ENCODE data around the gene PEX1. TPM values are rescaled to one million over a fixed set of nuclear protein-coding genes. Genes with fewer than 3 reads are reported as not detected.
A peak's percentile ranks its signal among the peaks of the same experiment; 100 is the strongest.

PEX1 gene
- total RNA-seq, 1 donor from 2014 or later, result 7.1 TPM

- Histone ChIP-seq H3K27ac (ENCODE audit: low read depth, low read length) (no peak overlapping the region), H4K20me1 (ENCODE audit: insufficient read depth, low read length) (no peaks in the 10 kb centered on the region), H3K36me3 (ENCODE audit: insufficient read depth, low read length) (peaks cover 15% of the 10 kb centered on the region), H2AFZ (ENCODE audit: low read depth, low read length) (no peak overlapping the region), H3K4me2 (ENCODE audit: low read length) (no peak overlapping the region), H3K4me1 (ENCODE audit: insufficient read depth, low read length) (no peaks in the 10 kb centered on the region), H3K9me3 (ENCODE audit: insufficient read depth, low read depth, low read length) (no peaks in the 10 kb centered on the region), H3K27me3 (ENCODE audit: insufficient read depth, low read length) (no peaks in the 10 kb centered on the region), H3K79me2 (ENCODE audit: insufficient read depth, low read length) (no peaks in the 10 kb centered on the region), H3K4me3 (ENCODE audit: insufficient read depth, low read depth, low read length) (no peak overlapping the region), H3K9ac (ENCODE audit: low read length) (no peak overlapping the region)
- no peak for DNase-seq (ENCODE audit: low read depth)
- H3K9me3 Mint-ChIP-seq (ENCODE audit: unreplicated experiment), result no peaks in the 10 kb centered on the region
- no peak overlapping the region for H3K27ac Mint-ChIP-seq (ENCODE audit: unreplicated experiment)
- TF ChIP-seq EZH2 (IDR thresholded peaks at IDR 0.05; ENCODE audit: insufficient read depth, low read length), result no peak
- TF ChIP-seq CTCF (IDR thresholded peaks at IDR 0.05; ENCODE audit: insufficient read depth, low read depth, low read length), result no peak
- peaks cover 6% of the 10 kb centered on the region for H3K36me3 Mint-ChIP-seq (ENCODE audit: low read depth, unreplicated experiment)
- H3K27me3 Mint-ChIP-seq (ENCODE audit: low read depth, unreplicated experiment), result no peaks in the 10 kb centered on the region
- H3K4me1 Mint-ChIP-seq (ENCODE audit: low read depth, unreplicated experiment), result peaks cover 6% of the 10 kb centered on the region
- H3K4me3 Mint-ChIP-seq (ENCODE audit: unreplicated experiment), result no peak overlapping the region
- no peak for FAIRE-seq
These were observed 29.8 kb downstream of the PEX1 start for GRCh38 chr7:92498557-92498956.

- Mint-ChIP-seq H3K9me3 (ENCODE audit: unreplicated experiment) (no peaks in the 10 kb centered on the region), H3K4me3 (ENCODE audit: unreplicated experiment) (no peak overlapping the region), H3K27me3 (ENCODE audit: low read depth, unreplicated experiment) (no peaks in the 10 kb centered on the region), H3K27ac (ENCODE audit: unreplicated experiment) (no peak overlapping the region), H3K36me3 (ENCODE audit: low read depth, unreplicated experiment) (peaks cover 10% of the 10 kb centered on the region), H3K4me1 (ENCODE audit: low read depth, unreplicated experiment) (peaks cover 6% of the 10 kb centered on the region)
- H3K4me3 ChIP-seq (ENCODE audit: insufficient read depth, low read depth, low read length), result no peak overlapping the region
- no peak overlapping the region for H3K9ac ChIP-seq (ENCODE audit: low read length)
- no peak overlapping the region for H2AFZ ChIP-seq (ENCODE audit: low read depth, low read length)
- no peaks in the 10 kb centered on the region for H3K79me2 ChIP-seq (ENCODE audit: insufficient read depth, low read length)
- no peak for TF ChIP-seq EZH2 (IDR thresholded peaks at IDR 0.05; ENCODE audit: insufficient read depth, low read length)
- TF ChIP-seq CTCF (IDR thresholded peaks at IDR 0.05; ENCODE audit: insufficient read depth, low read depth, low read length), result no peak
- H3K9me3 ChIP-seq (ENCODE audit: insufficient read depth, low read depth, low read length), result no peaks in the 10 kb centered on the region
- no peaks in the 10 kb centered on the region for H3K27me3 ChIP-seq (ENCODE audit: insufficient read depth, low read length)
- peaks cover 15% of the 10 kb centered on the region for H3K36me3 ChIP-seq (ENCODE audit: insufficient read depth, low read length)
- H4K20me1 ChIP-seq (ENCODE audit: insufficient read depth, low read length), result no peaks in the 10 kb centered on the region
- peak; percentile 32 for DNase-seq (ENCODE audit: low read depth)
- FAIRE-seq, result no peak
- no peaks in the 10 kb centered on the region for H3K4me1 ChIP-seq (ENCODE audit: insufficient read depth, low read length)
- H3K27ac ChIP-seq (ENCODE audit: low read depth, low read length), result no peak overlapping the region
- no peak overlapping the region for H3K4me2 ChIP-seq (ENCODE audit: low read length)
These were observed 31.4 kb downstream of the PEX1 start for GRCh38 chr7:92496876-92497275.

GRCh38 chr7:92489634-92490033 lies 38.7 kb downstream of the PEX1 start:
- FAIRE-seq (no peak), DNase-seq (ENCODE audit: low read depth) (no peak)
- Histone ChIP-seq H3K4me3 (ENCODE audit: insufficient read depth, low read depth, low read length) (no peak overlapping the region), H3K9ac (ENCODE audit: low read length) (no peak overlapping the region), H3K4me1 (ENCODE audit: insufficient read depth, low read length) (no peaks in the 10 kb centered on the region), H3K9me3 (ENCODE audit: insufficient read depth, low read depth, low read length) (no peaks in the 10 kb centered on the region), H3K27me3 (ENCODE audit: insufficient read depth, low read length) (no peaks in the 10 kb centered on the region), H3K36me3 (ENCODE audit: insufficient read depth, low read length) (peaks cover 21% of the 10 kb centered on the region), H3K27ac (ENCODE audit: low read depth, low read length) (no peak overlapping the region), H3K79me2 (ENCODE audit: insufficient read depth, low read length) (no peaks in the 10 kb centered on the region), H2AFZ (ENCODE audit: low read depth, low read length) (no peak overlapping the region), H3K4me2 (ENCODE audit: low read length) (no peak overlapping the region), H4K20me1 (ENCODE audit: insufficient read depth, low read length) (no peaks in the 10 kb centered on the region)
- H3K27me3 Mint-ChIP-seq (ENCODE audit: low read depth, unreplicated experiment), result no peaks in the 10 kb centered on the region
- no peak for TF ChIP-seq CTCF (IDR thresholded peaks at IDR 0.05; ENCODE audit: insufficient read depth, low read depth, low read length)
- TF ChIP-seq EZH2 (IDR thresholded peaks at IDR 0.05; ENCODE audit: insufficient read depth, low read length), result no peak
- peaks cover 11% of the 10 kb centered on the region for H3K36me3 Mint-ChIP-seq (ENCODE audit: low read depth, unreplicated experiment)
- H3K4me3 Mint-ChIP-seq (ENCODE audit: unreplicated experiment), result no peak overlapping the region
- H3K9me3 Mint-ChIP-seq (ENCODE audit: unreplicated experiment), result no peaks in the 10 kb centered on the region
- H3K4me1 Mint-ChIP-seq (ENCODE audit: low read depth, unreplicated experiment), result no peaks in the 10 kb centered on the region
- no peak overlapping the region for H3K27ac Mint-ChIP-seq (ENCODE audit: unreplicated experiment)
